T-helper 17 cell (primary cell): ENCODE results near the gene ANKRD44. TPM values are rescaled to one million over a fixed set of nuclear protein-coding genes. Genes with fewer than 3 reads are reported as not detected.

Experiments used
- ATAC-seq: fragments of 150-1000 bp; cut with Tn5 transposase; 2 replicates; pipeline ENCODE4 v1.10.0; 2021; ENCODE audit warnings: mild to moderate bottlenecking, moderate library complexity
- DNase-seq, 3 donors: peaks; one replicate each; pipeline versions ENCODE4 v3.0.0 to v3.0.0-alpha.2; 2020 to 2021
- H3K9me3 ChIP-seq: one replicate; pipeline ENCODE4 v1.7.0; 2013; ENCODE audit warnings: low read length, mild to moderate bottlenecking; ENCODE audit not compliant: control insufficient read depth, poor library complexity, severe bottlenecking
- H3K27ac Mint-ChIP-seq: one replicate; pipeline ENCODE4 v1.8.0; 2022; ENCODE audit warnings: mild to moderate bottlenecking, moderate library complexity, mixed read lengths
- H3K27me3 Mint-ChIP-seq: one replicate; pipeline ENCODE4 v1.8.0; 2022; ENCODE audit warnings: mixed read lengths
- H3K36me3 Mint-ChIP-seq: one replicate; pipeline ENCODE4 v1.8.0; 2022; ENCODE audit warnings: low read depth, mixed read lengths
- H3K4me1 Mint-ChIP-seq: one replicate; pipeline ENCODE4 v1.8.0; 2022; ENCODE audit warnings: mild to moderate bottlenecking, mixed read lengths
- H3K4me3 Mint-ChIP-seq: one replicate; pipeline ENCODE4 v1.8.0; 2022; ENCODE audit warnings: mild to moderate bottlenecking, moderate library complexity, mixed read lengths
- total RNA-seq, 4 donors: library from RNA in 2 of 4; stranded (reverse) in 2 of 4; gene quantifications; one replicate each; pipeline ENCODE4 v1.2.3 and lab custom pipeline; 2022 to 2026

Gene ANKRD44
- total RNA-seq, 2 donors from 2014 or later, result 232 to 246 TPM

DNA sequence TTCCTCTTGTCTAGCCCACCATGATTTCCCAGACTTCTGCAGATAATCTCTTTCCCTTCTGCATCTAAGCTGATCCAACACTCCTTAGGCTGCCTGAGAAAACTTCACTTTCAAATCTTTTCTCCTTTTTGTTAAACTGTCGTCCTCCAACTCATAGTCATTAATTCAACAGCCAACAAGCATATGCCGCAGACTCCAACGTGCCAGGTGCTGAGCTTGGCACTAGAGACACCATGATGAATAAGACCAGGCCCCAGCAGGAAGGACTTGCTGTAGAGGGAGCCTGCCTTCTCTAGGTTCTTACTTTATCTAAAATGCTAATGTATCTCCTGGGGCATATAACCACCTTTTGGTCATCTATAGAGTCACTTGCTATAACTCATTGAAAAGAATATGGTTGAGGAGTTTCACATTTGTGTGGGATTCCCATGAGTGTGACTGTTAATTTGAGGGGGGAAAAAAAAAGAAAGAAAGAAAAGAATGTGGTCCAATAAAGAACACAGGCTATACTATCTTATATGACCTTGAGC, 51.0 kb downstream of the ANKRD44 start:
- Mint-ChIP-seq H3K27me3 (no peaks in the 10 kb centered on the region), H3K4me1 (peaks cover 68% of the 10 kb centered on the region), H3K36me3 (no peaks in the 10 kb centered on the region), H3K4me3 (peak overlapping the region; percentile 43), H3K27ac (peak overlapping the region; percentile 98)
- ATAC-seq (no peak), DNase-seq (no peak)
- H3K9me3 ChIP-seq, result no peaks in the 10 kb centered on the region

- Mint-ChIP-seq H3K36me3 (no peaks in the 10 kb centered on the region), H3K4me1 (peaks cover 68% of the 10 kb centered on the region), H3K27me3 (no peaks in the 10 kb centered on the region), H3K27ac (peak overlapping the region; percentile 98), H3K4me3 (peak overlapping the region; percentile 57)
- ATAC-seq (peak; percentile 24), DNase-seq (no peak)
- no peaks in the 10 kb centered on the region for H3K9me3 ChIP-seq
Measured at GRCh38 chr2:197258580-197258979, 52.0 kb downstream of the ANKRD44 start.

GRCh38 chr2:197256547-197257170, 53.9 kb downstream of the ANKRD44 start:
- Mint-ChIP-seq H3K27ac (peak overlapping the region; percentile 98), H3K4me3 (peak overlapping the region; percentile 88), H3K27me3 (no peaks in the 10 kb centered on the region), H3K4me1 (peaks cover 55% of the 10 kb centered on the region), H3K36me3 (no peaks in the 10 kb centered on the region)
- no peak for ATAC-seq
- no peaks in the 10 kb centered on the region for H3K9me3 ChIP-seq
- DNase-seq, result no peak

GRCh38 chr2:197256021-197256420, 54.6 kb downstream of the ANKRD44 start:
- Mint-ChIP-seq H3K27ac (peak overlapping the region; percentile 98), H3K4me3 (peak overlapping the region; percentile 88), H3K4me1 (peaks cover 55% of the 10 kb centered on the region), H3K27me3 (no peaks in the 10 kb centered on the region), H3K36me3 (no peaks in the 10 kb centered on the region)
- H3K9me3 ChIP-seq, result no peaks in the 10 kb centered on the region
- peak; percentile 28 for ATAC-seq
- DNase-seq, result no peak

DNA sequence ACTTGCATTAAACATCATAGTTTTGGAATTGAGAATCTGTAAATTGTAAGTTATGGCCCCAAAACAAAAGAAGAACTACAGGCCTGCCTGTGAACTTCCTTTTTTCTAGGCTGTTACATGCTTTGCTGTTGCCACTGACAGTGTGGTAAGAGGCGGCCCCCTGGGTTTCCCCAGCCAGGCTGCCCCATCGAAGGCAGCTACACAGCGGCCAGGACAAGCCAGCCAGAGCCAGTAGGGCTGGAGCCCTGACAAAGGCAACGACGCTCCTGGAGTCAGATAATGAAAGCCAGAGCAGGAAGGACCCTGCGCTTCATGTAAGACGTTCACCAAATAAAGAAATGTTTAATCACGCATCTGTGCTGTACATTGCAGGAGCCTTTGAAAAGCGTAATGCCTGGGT, 55.0 kb downstream of the ANKRD44 start:
- H3K27me3 Mint-ChIP-seq, result no peaks in the 10 kb centered on the region
- no peaks in the 10 kb centered on the region for H3K9me3 ChIP-seq
- H3K4me1 Mint-ChIP-seq, result peaks cover 57% of the 10 kb centered on the region
- peak overlapping the region; percentile 98 for H3K27ac Mint-ChIP-seq
- H3K4me3 Mint-ChIP-seq, result peak overlapping the region; percentile 88
- H3K36me3 Mint-ChIP-seq, result no peaks in the 10 kb centered on the region
- peak; percentile 59 to 73 (median 70) for DNase-seq
- peak; percentile 95 for ATAC-seq

GRCh38 chr2:197254776-197255530, 55.6 kb downstream of the ANKRD44 start:
- peak overlapping the region; percentile 98 for H3K27ac Mint-ChIP-seq
- ATAC-seq (peak; percentile 57), DNase-seq (no peak)
- H3K27me3 Mint-ChIP-seq, result no peaks in the 10 kb centered on the region
- no peaks in the 10 kb centered on the region for H3K9me3 ChIP-seq
- H3K4me3 Mint-ChIP-seq, result peak overlapping the region; percentile 88
- H3K36me3 Mint-ChIP-seq, result no peaks in the 10 kb centered on the region
- H3K4me1 Mint-ChIP-seq, result peaks cover 63% of the 10 kb centered on the region

- ATAC-seq (no peak), DNase-seq (no peak)
Measured at GRCh38 chr2:197251576-197251975, 59.0 kb downstream of the ANKRD44 start.

GRCh38 chr2:197251163-197251562, 59.4 kb downstream of the ANKRD44 start:
- Mint-ChIP-seq H3K4me3 (no peak overlapping the region), H3K4me1 (peaks cover 62% of the 10 kb centered on the region), H3K36me3 (peaks cover 4% of the 10 kb centered on the region), H3K27me3 (no peaks in the 10 kb centered on the region), H3K27ac (peak overlapping the region; percentile 97)
- DNase-seq (no peak), ATAC-seq (no peak)
- H3K9me3 ChIP-seq, result no peaks in the 10 kb centered on the region

More at GRCh38 chr2:197251576-197251975, 59.0 kb downstream of the ANKRD44 start:
- no peaks in the 10 kb centered on the region for H3K27me3 Mint-ChIP-seq
- H3K9me3 ChIP-seq, result no peaks in the 10 kb centered on the region
- no peak overlapping the region for H3K4me3 Mint-ChIP-seq
- H3K4me1 Mint-ChIP-seq, result peaks cover 62% of the 10 kb centered on the region
- peaks cover 4% of the 10 kb centered on the region for H3K36me3 Mint-ChIP-seq
- peak overlapping the region; percentile 80 for H3K27ac Mint-ChIP-seq

DNA sequence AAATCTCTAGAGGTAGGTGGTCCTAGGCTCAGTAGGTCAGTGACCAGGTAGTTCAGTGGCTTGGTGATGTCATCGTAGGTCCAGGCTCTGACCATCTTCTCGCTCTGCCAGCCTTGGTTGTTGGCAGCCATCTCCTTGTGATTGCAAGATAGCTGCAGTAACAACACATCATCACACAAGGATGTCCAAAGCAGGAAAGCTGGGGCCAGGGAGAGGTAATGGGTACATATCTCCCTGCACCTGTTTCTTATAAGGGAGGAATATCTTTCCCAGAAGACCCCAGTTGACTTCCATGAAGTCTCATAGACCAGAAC, 60.5 kb downstream of the ANKRD44 start:
- Mint-ChIP-seq H3K36me3 (peaks cover 4% of the 10 kb centered on the region), H3K27me3 (no peaks in the 10 kb centered on the region), H3K4me1 (peaks cover 56% of the 10 kb centered on the region), H3K27ac (peak overlapping the region; percentile 97), H3K4me3 (peak overlapping the region; percentile 78)
- no peaks in the 10 kb centered on the region for H3K9me3 ChIP-seq
- no peak for ATAC-seq
- no peak for DNase-seq

DNA sequence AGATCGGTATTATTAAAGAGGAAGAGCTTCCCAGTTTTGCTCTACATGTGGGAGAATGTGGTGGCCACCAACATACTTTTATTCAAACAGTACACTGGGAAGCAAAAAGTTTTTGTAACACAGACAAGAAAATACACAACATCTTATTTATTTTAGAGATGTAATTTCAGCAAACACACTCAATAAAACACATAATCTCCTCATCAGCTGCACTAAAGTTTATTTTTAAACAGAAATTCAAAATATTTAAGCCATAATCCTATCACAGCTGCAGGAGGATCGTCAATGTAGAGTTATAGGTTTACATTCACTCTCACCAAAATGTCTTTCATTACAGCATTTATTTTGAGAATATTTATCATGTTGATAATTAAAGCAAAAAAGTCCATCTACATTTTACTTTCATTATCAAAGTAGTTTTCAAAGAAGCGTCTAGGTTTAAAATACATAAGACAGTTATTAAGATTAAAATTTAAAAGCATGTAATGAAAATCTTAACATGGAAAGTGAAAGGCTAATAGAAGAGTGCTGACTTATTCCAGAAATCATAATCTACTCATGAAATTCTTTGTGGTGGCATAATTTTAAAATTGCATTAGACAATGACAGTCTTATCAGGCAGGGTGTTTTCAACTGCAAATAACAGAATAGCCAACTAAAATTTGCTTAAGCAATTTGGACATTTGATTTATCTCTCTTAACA, 61.0 kb downstream of the ANKRD44 start:
- H3K27me3 Mint-ChIP-seq, result no peaks in the 10 kb centered on the region
- H3K4me3 Mint-ChIP-seq, result peak overlapping the region; percentile 78
- no peak for ATAC-seq
- peak overlapping the region; percentile 97 for H3K27ac Mint-ChIP-seq
- H3K36me3 Mint-ChIP-seq, result peaks cover 4% of the 10 kb centered on the region
- H3K4me1 Mint-ChIP-seq, result peaks cover 53% of the 10 kb centered on the region
- no peaks in the 10 kb centered on the region for H3K9me3 ChIP-seq
- DNase-seq, result no peak

GRCh38 chr2:197248623-197249022, 62.0 kb downstream of the ANKRD44 start:
- H3K4me3 Mint-ChIP-seq, result peak overlapping the region; percentile 82
- ATAC-seq (peak; percentile 76), DNase-seq (no peak)
- H3K27ac Mint-ChIP-seq, result peak overlapping the region; percentile 97
- peaks cover 4% of the 10 kb centered on the region for H3K36me3 Mint-ChIP-seq
- no peaks in the 10 kb centered on the region for H3K9me3 ChIP-seq
- no peaks in the 10 kb centered on the region for H3K27me3 Mint-ChIP-seq
- H3K4me1 Mint-ChIP-seq, result peaks cover 54% of the 10 kb centered on the region

DNA sequence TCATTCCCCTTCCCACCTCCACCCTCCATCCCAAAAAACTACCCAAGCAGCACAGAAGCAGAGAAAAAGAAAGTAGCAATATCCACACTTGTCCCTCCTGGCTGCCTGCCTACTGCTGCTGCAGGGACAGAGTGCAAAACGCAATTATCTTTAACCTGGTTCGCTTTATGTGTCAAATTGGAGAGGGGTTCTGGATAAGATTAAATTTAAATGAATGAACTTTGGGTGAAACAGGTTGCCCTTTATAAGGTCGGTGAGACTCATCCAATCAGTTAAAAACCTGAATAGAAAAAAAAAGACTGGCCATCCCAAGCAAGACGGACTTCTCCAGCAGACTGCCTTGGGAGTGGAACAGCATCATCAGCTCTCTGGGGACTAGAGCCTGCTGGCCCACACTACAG, 62.6 kb downstream of the ANKRD44 start:
- no peak for ATAC-seq
- H3K27ac Mint-ChIP-seq, result peak overlapping the region; percentile 97
- peaks cover 56% of the 10 kb centered on the region for H3K4me1 Mint-ChIP-seq
- H3K4me3 Mint-ChIP-seq, result peak overlapping the region; percentile 12
- no peaks in the 10 kb centered on the region for H3K27me3 Mint-ChIP-seq
- no peaks in the 10 kb centered on the region for H3K9me3 ChIP-seq
- no peak for DNase-seq
- peaks cover 4% of the 10 kb centered on the region for H3K36me3 Mint-ChIP-seq

DNA sequence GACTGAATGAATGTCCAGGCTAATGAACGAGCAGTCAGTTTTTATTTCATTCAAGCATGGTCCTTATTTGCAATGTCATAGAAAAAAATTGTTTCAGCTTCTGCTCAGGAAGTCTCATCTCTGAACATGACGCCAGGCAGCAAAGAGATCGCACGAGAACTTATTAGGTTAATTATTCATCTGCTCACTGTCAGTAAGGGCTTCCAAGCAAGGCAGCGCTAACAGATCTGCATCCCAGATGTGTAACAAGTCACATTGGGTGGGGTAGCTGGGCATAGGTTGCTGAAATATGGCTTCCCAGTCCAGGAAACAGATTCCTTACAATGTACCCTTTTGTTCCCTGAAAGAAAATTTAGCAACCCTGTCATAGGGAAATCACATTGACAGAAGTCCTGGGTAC, 63.5 kb downstream of the ANKRD44 start:
- H3K9me3 ChIP-seq, result no peaks in the 10 kb centered on the region
- peaks cover 57% of the 10 kb centered on the region for H3K4me1 Mint-ChIP-seq
- H3K27me3 Mint-ChIP-seq, result no peaks in the 10 kb centered on the region
- H3K4me3 Mint-ChIP-seq, result peak overlapping the region; percentile 7
- H3K36me3 Mint-ChIP-seq, result peaks cover 4% of the 10 kb centered on the region
- peak overlapping the region; percentile 97 for H3K27ac Mint-ChIP-seq
- DNase-seq, result no peak
- ATAC-seq, result no peak
